HL-60 (cell line): ENCODE measurements around the gene TBPL1.

Experiments
- CTCF ChIP-seq: IDR thresholded peaks from one replicate; pipeline ENCODE4 v1.5.1; 2011; ENCODE audit warnings: low read length, control low read depth, inconsistent platforms; ENCODE audit not compliant: insufficient read depth
- POLR2AphosphoS5 ChIP-seq: IDR thresholded peaks from 2 replicates; pipeline ENCODE4 v1.6.1; 2012; ENCODE audit warnings: low read depth

GRCh38 chr6:133999305-133999704 is 46.3 kb downstream of the TBPL1 start:
- no peak for TF ChIP-seq CTCF
- TF ChIP-seq POLR2AphosphoS5: no peak
